K562 (cell line): Measurements from ENCODE around the gene RAP2B. TPM values are rescaled to one million over a fixed set of nuclear protein-coding genes. Genes with fewer than 3 reads are reported as not detected.

Source experiments
- ATAC-seq: fragments of 200-7000 bp; cut with Tn5 transposase; 3 replicates; pipeline ENCODE4 v1.9.1; 2020; ENCODE audit warnings: moderate library complexity
- BruUV-seq: library from RNA; stranded (reverse); fragments of 400-500 nt; replicated peaks from 2 replicates; lab custom pipeline; 2021; lab: Mats Ljungman, UMichigan
- CTCF ChIA-PET: fragments of 300-600 bp; formaldehyde crosslinking; extraction: SDS; loops from one replicate; lab custom pipeline; 2021; ENCODE audit warnings: low intra/inter-chr PET ratio; lab: Yijun Ruan, JAX
- POLR2A ChIA-PET: fragments of 300-600, 350-650 bp; sonication (Branson Sonifier 250); formaldehyde crosslinking; extraction: SDS; loops from one replicate; lab custom pipeline; 2021; ENCODE audit warnings: antibody characterized with exemption, inconsistent platforms; lab: Yijun Ruan, JAX
- DNase-seq, 4 experiments: peaks; one replicate each; pipeline versions ENCODE4 v3.0.0 to v3.0.0-alpha.2; 2011 to 2018; ENCODE audit warnings: low spot score in 3 of 4, mixed read lengths in 3 of 4; ENCODE audit errors: extremely low read depth in 1 of 4
- FAIRE-seq: peaks from 2 replicates; lab custom pipeline; 2011; peaks lifted over from hg19 to GRCh38; lab: Jason Lieb, UNC
- H2AFZ ChIP-seq: 2 replicates; pipeline ENCODE4 v1.6.0; 2011; ENCODE audit warnings: low read depth, low read length, control low read depth, inconsistent platforms
- H3K27ac ChIP-seq: fragments of 200-600 bp; 3 replicates; pipeline ENCODE4 v1.8.0; 2011; ENCODE audit warnings: low read depth, mild to moderate bottlenecking, control low read depth, inconsistent platforms, low read length, moderate library complexity, mixed read lengths; ENCODE audit errors: extremely low read depth
- H3K27me3 ChIP-seq, 2 experiments: fragments of 300-600 bp in 1 of 2; 2 replicates in 1 of 2; 3 replicates in 1 of 2; pipeline versions ENCODE4 v1.6.0 to v1.8.0; 2011; ENCODE audit warnings: inconsistent platforms in 2 of 2, low read length in 2 of 2, mild to moderate bottlenecking in 1 of 2, mixed read lengths in 1 of 2, moderate library complexity in 1 of 2; ENCODE audit not compliant: control insufficient read depth in 2 of 2, insufficient read depth in 2 of 2
- H3K36me3 ChIP-seq: fragments of 300-600 bp; 3 replicates; pipeline ENCODE4 v1.8.0; 2011; ENCODE audit warnings: mild to moderate bottlenecking, low read length, inconsistent platforms; ENCODE audit not compliant: control insufficient read depth, insufficient read depth
- H3K4me1 ChIP-seq, 2 experiments: fragments of 200-600 bp in 1 of 2; replicated peaks in 1 of 2; 2 replicates in 1 of 2; 3 replicates in 1 of 2; pipeline versions ENCODE4 v1.5.1 to v1.8.0; 2011; ENCODE audit warnings: inconsistent platforms in 2 of 2, low read length in 2 of 2, mild to moderate bottlenecking in 1 of 2, mixed read lengths in 1 of 2, moderate library complexity in 1 of 2; ENCODE audit not compliant: control insufficient read depth in 2 of 2, insufficient read depth in 2 of 2
- H3K4me2 ChIP-seq: 2 replicates; pipeline ENCODE4 v1.6.1; 2011; ENCODE audit warnings: low read length, control low read depth, inconsistent platforms, mixed read lengths; ENCODE audit not compliant: insufficient read depth
- H3K4me3 ChIP-seq: fragments of 200-600 bp; sonication (generic), shearing (Covaris generic); 2 replicates; pipeline ENCODE4 v1.5.1; 2016; ENCODE audit warnings: control low read depth, inconsistent platforms
- H3K79me2 ChIP-seq: fragments of 200-600 bp; 3 replicates; pipeline ENCODE4 v1.8.0; 2011; ENCODE audit warnings: low read length, inconsistent platforms; ENCODE audit not compliant: control insufficient read depth, insufficient read depth
- H3K9ac ChIP-seq, 2 experiments: 2 replicates each; pipeline versions ENCODE4 v1.6.0 to v1.6.1; 2011; ENCODE audit warnings: low read depth in 2 of 2, low read length in 2 of 2, control low read depth in 1 of 2, inconsistent platforms in 1 of 2, mild to moderate bottlenecking in 1 of 2, mixed read lengths in 1 of 2; ENCODE audit not compliant: insufficient read depth in 1 of 2
- H3K9me1 ChIP-seq: one replicate; pipeline ENCODE4 v1.6.0; 2011; ENCODE audit warnings: inconsistent platforms, mild to moderate bottlenecking, low read length, moderate library complexity; ENCODE audit not compliant: control insufficient read depth, insufficient read depth
- H3K9me3 ChIP-seq: replicated peaks from 2 replicates; pipeline ENCODE4 v1.5.1; 2011; ENCODE audit warnings: low read depth, low read length, inconsistent platforms; ENCODE audit not compliant: control insufficient read depth, insufficient read depth
- H4K20me1 ChIP-seq: replicated peaks from 2 replicates; pipeline ENCODE4 v1.6.1; 2011; ENCODE audit warnings: low read length, inconsistent platforms, mixed read lengths; ENCODE audit not compliant: control insufficient read depth, insufficient read depth
- ARNT ChIP-seq, 2 experiments: fragments of 450-650 bp; IDR thresholded peaks; 2 replicates each; pipeline ENCODE4 v1.6.1; 2016; ENCODE audit warnings: mild to moderate bottlenecking in 1 of 2
- ATF3 ChIP-seq, 2 experiments: fragments of 450-650 bp in 1 of 2; sonication (generic) in 1 of 2; formaldehyde crosslinking in 1 of 2; IDR thresholded peaks in 1 of 2; conservative IDR thresholded peaks in 1 of 2; 2 replicates each; pipeline versions ENCODE4 v1.6.1 to v1.8.1; 2016 to 2023; ENCODE audit warnings: mild to moderate bottlenecking in 2 of 2, moderate library complexity in 2 of 2, inconsistent platforms in 1 of 2, missing genetic modification reagents in 1 of 2
- BRCA1 ChIP-seq, 2 experiments: fragments of 450-650 bp in 1 of 2; sonication (generic) in 1 of 2; formaldehyde crosslinking in 1 of 2; IDR thresholded peaks; 2 replicates each; pipeline versions ENCODE4 v1.5.0 to v1.6.1; 2017 to 2020; ENCODE audit warnings: mild to moderate bottlenecking in 1 of 2, missing genetic modification reagents in 1 of 2
- EP300 ChIP-seq: IDR thresholded peaks from 2 replicates; pipeline ENCODE4 v1.6.1; 2012; ENCODE audit warnings: low read length, improper control_type of control experiment
- NFATC3 ChIP-seq: fragments of 450-650 bp; IDR thresholded peaks from 2 replicates; pipeline ENCODE4 v1.6.1; 2017; ENCODE audit warnings: mild to moderate bottlenecking
- SMAD4 ChIP-seq: fragments of 250-450 bp; sonication (Bioruptor Pico); conservative IDR thresholded peaks from 2 replicates; pipeline ENCODE4 v1.8.0; 2021; ENCODE audit warnings: inconsistent platforms, mild to moderate bottlenecking, moderate library complexity
- SUPT5H ChIP-seq: fragments of 450-650 bp; IDR thresholded peaks from 2 replicates; pipeline ENCODE4 v1.6.1; 2016
- ZNF143 ChIP-seq: sonication (generic); formaldehyde crosslinking; IDR thresholded peaks from 2 replicates; pipeline ENCODE4 v1.9.0; 2022; ENCODE audit warnings: mild to moderate bottlenecking, missing genetic modification reagents
- WGBS: fragments of 100-300 bp; shearing (Covaris generic); methylation state at CpG from one replicate; pipeline ENCODE4 v1.1.6; 2016; ENCODE audit warnings: low coverage, mixed read lengths; ENCODE audit not compliant: insufficient coverage; ENCODE audit errors: missing lambda C conversion rate; 5-methylcytosine and 5-hydroxymethylcytosine counted together
- in situ Hi-C: fragments of 300-500 bp; cut with MboI; formaldehyde crosslinking; loops from 4 replicates; pipeline ENCODE4 v1.15.0; 2018; ENCODE audit warnings: inconsistent platforms, mixed read lengths
- intact Hi-C: fragments of 100-400 bp; cut with micrococcal nuclease; formaldehyde crosslinking; loops from 2 replicates; pipeline ENCODE4 v1.14.2; 2022
- polyA plus RNA-seq, 8 experiments: library from polyadenylated mRNA; depleted of rRNA in 4 of 8; stranded (reverse) in 5 of 8; unstranded in 3 of 8; fragments of >200 nt; fragmentation: Nextera tagmentation in 2 of 8; fragmentation: Illumina TruSeq in 1 of 8; extraction: Ambion mirVana in 2 of 8; extraction: Trizol in 1 of 8; gene quantifications; 2 replicates each; pipeline versions ENCODE4 v1.2.1 to v1.2.3, GENCODE V29; 2011 to 2014; ENCODE audit warnings: inconsistent platforms in 1 of 8, missing spikeins in 1 of 8
- total RNA-seq, 7 experiments: library from RNA; depleted of rRNA in 6 of 7; stranded (reverse); fragments of >200 nt in 6 of 7; fragmentation: Illumina TruSeq in 2 of 7; extraction: Trizol in 2 of 7; gene quantifications; 2 replicates each; pipeline versions ENCODE4 v1.2.1 to v1.2.3, GENCODE V29; 2011 to 2021; ENCODE audit warnings: low replicate concordance in 1 of 7
- TF ChIP-seq, protein P1 (sequence below): sonication (generic); formaldehyde crosslinking; IDR thresholded peaks from 2 replicates; pipeline ENCODE4 v1.8.1; 2023; ENCODE audit warnings: mild to moderate bottlenecking, missing genetic modification reagents

RAP2B gene
- total and polyA plus RNA-seq, 9 of the 15 experiments (the other 6 are each of a cell fraction or from before 2014, with no cell fraction given): 9.4 to 31.2 (median 15.8) TPM

GRCh38 chr3:153144071-153144470 is 18.0 kb upstream of the RAP2B start:
- intact Hi-C loops: no loop called here
- Histone ChIP-seq H3K9me1 (no peaks in the 10 kb centered on the region), H2AFZ (0 out of 2 replicates have a peak overlapping the region, but pooled peaks have one; percentile 27), H3K4me3 (no peak overlapping the region), H3K4me1 (no peaks in the 10 kb centered on the region), H3K27ac (no peak overlapping the region), H3K9ac (no peak overlapping the region), H4K20me1 (no peaks in the 10 kb centered on the region), H3K9me3 (no peaks in the 10 kb centered on the region; the same call in 1 of the 2 replicates), H3K36me3 (no peaks in the 10 kb centered on the region), H3K4me2 (no peak overlapping the region), H3K27me3 (no peaks in the 10 kb centered on the region), H3K79me2 (no peaks in the 10 kb centered on the region)
- FAIRE-seq: no peak
- DNase-seq: no peak
- no peak for ATAC-seq
- WGBS: 73% methylated on average over 1 of the region's 1 CpG
- TF ChIP-seq BRCA1 (IDR thresholded peaks at IDR 0.05): no peak
- TF ChIP-seq BRCA1 (CRISPR knock-in tag; IDR thresholded peaks at IDR 0.05): no peak
- no peak for TF ChIP-seq EP300
- TF ChIP-seq ZNF143: no peak
- no peak for TF ChIP-seq NFATC3
- TF ChIP-seq ARNT (IDR thresholded peaks at IDR 0.05): no peak
- no peak for TF ChIP-seq ATF3 (IDR thresholded peaks at IDR 0.05)
- no peak for TF ChIP-seq ATF3 (CRISPR knock-in tag; conservative IDR thresholded peaks at IDR 0.05)
- TF ChIP-seq, protein P1, sequence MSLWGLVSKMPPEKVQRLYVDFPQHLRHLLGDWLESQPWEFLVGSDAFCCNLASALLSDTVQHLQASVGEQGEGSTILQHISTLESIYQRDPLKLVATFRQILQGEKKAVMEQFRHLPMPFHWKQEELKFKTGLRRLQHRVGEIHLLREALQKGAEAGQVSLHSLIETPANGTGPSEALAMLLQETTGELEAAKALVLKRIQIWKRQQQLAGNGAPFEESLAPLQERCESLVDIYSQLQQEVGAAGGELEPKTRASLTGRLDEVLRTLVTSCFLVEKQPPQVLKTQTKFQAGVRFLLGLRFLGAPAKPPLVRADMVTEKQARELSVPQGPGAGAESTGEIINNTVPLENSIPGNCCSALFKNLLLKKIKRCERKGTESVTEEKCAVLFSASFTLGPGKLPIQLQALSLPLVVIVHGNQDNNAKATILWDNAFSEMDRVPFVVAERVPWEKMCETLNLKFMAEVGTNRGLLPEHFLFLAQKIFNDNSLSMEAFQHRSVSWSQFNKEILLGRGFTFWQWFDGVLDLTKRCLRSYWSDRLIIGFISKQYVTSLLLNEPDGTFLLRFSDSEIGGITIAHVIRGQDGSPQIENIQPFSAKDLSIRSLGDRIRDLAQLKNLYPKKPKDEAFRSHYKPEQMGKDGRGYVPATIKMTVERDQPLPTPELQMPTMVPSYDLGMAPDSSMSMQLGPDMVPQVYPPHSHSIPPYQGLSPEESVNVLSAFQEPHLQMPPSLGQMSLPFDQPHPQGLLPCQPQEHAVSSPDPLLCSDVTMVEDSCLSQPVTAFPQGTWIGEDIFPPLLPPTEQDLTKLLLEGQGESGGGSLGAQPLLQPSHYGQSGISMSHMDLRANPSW: no peak
- no peak for TF ChIP-seq SMAD4 (CRISPR knock-in tag)
- no peak for TF ChIP-seq SUPT5H
- in situ Hi-C loops: no loop called here
- CTCF ChIA-PET: no interaction called here
- BruUV-seq: no TSS peak
- POLR2A ChIA-PET: no interaction called here
